PFSK-1 (cell line): ENCODE results near the gene RIMKLA.

Source experiments
- POLR2AphosphoS5 ChIP-seq: IDR thresholded peaks from 2 replicates; pipeline ENCODE4 v1.6.1; 2012; ENCODE audit warnings: low read depth, mild to moderate bottlenecking, control low read depth, low read length, moderate library complexity
- TAF1 ChIP-seq: IDR thresholded peaks from 2 replicates; pipeline ENCODE4 v1.6.1; 2012; ENCODE audit warnings: low read length, control low read depth, borderline replicate concordance; ENCODE audit not compliant: insufficient read depth
- TF ChIP-seq, protein P1 (sequence below), 2 experiments: IDR thresholded peaks; 2 replicates each; pipeline versions ENCODE4 v1.6.1 to v1.8.0; 2011 to 2012; ENCODE audit warnings: low read depth in 2 of 2, low read length in 2 of 2, control low read depth in 1 of 2, inconsistent platforms in 1 of 2, mild to moderate bottlenecking in 1 of 2, moderate library complexity in 1 of 2; ENCODE audit not compliant: insufficient read depth in 1 of 2

DNA sequence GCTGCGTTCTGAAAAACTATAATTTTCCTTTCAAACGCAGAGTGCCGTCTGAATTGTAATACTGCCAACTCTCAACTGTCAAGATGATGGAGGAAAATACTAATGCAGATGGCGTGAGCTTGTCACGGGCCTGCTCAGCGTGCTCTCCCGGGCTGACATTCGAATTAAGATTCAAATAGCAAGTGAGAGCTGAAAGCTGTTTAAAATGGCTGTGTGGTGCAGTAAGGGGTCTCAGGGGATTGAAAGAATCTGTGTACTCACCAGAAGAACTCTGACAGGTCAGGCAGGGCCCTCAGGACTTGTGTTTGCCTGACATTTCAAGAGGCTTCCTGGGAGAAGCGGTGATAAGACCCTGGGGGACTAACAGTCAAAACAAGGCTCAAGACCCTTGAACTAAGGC, 42.1 kb downstream of the RIMKLA start:
- TF ChIP-seq POLR2AphosphoS5 (no peak), TAF1 (no peak)
- TF ChIP-seq, protein P1, sequence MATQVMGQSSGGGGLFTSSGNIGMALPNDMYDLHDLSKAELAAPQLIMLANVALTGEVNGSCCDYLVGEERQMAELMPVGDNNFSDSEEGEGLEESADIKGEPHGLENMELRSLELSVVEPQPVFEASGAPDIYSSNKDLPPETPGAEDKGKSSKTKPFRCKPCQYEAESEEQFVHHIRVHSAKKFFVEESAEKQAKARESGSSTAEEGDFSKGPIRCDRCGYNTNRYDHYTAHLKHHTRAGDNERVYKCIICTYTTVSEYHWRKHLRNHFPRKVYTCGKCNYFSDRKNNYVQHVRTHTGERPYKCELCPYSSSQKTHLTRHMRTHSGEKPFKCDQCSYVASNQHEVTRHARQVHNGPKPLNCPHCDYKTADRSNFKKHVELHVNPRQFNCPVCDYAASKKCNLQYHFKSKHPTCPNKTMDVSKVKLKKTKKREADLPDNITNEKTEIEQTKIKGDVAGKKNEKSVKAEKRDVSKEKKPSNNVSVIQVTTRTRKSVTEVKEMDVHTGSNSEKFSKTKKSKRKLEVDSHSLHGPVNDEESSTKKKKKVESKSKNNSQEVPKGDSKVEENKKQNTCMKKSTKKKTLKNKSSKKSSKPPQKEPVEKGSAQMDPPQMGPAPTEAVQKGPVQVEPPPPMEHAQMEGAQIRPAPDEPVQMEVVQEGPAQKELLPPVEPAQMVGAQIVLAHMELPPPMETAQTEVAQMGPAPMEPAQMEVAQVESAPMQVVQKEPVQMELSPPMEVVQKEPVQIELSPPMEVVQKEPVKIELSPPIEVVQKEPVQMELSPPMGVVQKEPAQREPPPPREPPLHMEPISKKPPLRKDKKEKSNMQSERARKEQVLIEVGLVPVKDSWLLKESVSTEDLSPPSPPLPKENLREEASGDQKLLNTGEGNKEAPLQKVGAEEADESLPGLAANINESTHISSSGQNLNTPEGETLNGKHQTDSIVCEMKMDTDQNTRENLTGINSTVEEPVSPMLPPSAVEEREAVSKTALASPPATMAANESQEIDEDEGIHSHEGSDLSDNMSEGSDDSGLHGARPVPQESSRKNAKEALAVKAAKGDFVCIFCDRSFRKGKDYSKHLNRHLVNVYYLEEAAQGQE (IDR thresholded peaks at IDR 0.05; ENCODE audit: insufficient read depth in 1 of 2, low read depth in 2 of 2, low read length in 2 of 2): no peak
